GM18951 (cell line): ENCODE results near the gene OR12D1.
"Not testable (repeated sequence)": the region's sequence is repeated elsewhere in the genome, so short reads cannot be mapped to it uniquely, and the experiment has no call there.

ENCODE experiments used
- POLR2A ChIP-seq: IDR thresholded peaks from 4 replicates; pipeline ENCODE4 v1.6.1; 2011; ENCODE audit warnings: mild to moderate bottlenecking; ENCODE audit not compliant: insufficient read length, insufficient read depth; ENCODE audit errors: extremely low read depth
- in situ Hi-C: fragments of 300-500 bp; cut with MboI; formaldehyde crosslinking; loops from one replicate; pipeline ENCODE4 v1.12.0; 2022; ENCODE audit warnings: low sequenced_read_pairs, mixed read lengths, inconsistent platforms; ENCODE audit not compliant: unreplicated experiment

Gene OR12D1

GRCh38 chr6:29442719-29443118 is 28.0 kb downstream of the OR12D1 start:
- TF ChIP-seq POLR2A: no peak
- in situ Hi-C loops: no loop called here

GRCh38 chr6:29444031-29444430 is 29.3 kb downstream of the OR12D1 start:
- in situ Hi-C loops: not testable (repeated sequence)

- TF ChIP-seq POLR2A: no peak
- in situ Hi-C loops: no loop called here
Observed at GRCh38 chr6:29447670-29448069, 32.9 kb downstream of the OR12D1 start.

- in situ Hi-C loops: no loop called here
- TF ChIP-seq POLR2A: no peak
Observed at GRCh38 chr6:29451471-29452193, 36.9 kb downstream of the OR12D1 start.

GRCh38 chr6:29456971-29457370 is 42.2 kb downstream of the OR12D1 start, which contains the start of the genes OR11A1 and OR2H1:
TSS of gene OR11A1 (minus strand) at chr6:29457071. CDS start at chr6:29427641, 29,430 bp downstream.
TSS of gene OR2H1 (plus strand) at chr6:29457155. CDS start at chr6:29461770, 4,615 bp downstream.
- TF ChIP-seq POLR2A: no peak
- in situ Hi-C loops: no loop called here

GRCh38 chr6:29461021-29461814 is 46.5 kb downstream of the OR12D1 start:
- in situ Hi-C loops: no loop called here

GRCh38 chr6:29462022-29462421 is 47.3 kb downstream of the OR12D1 start:
- TF ChIP-seq POLR2A: no peak
- in situ Hi-C loops: no loop called here

More at GRCh38 chr6:29461021-29461814, 46.5 kb downstream of the OR12D1 start:
- no peak for TF ChIP-seq POLR2A

GRCh38 chr6:29465279-29465678 is 50.6 kb downstream of the OR12D1 start:
- in situ Hi-C loops: no loop called here
- TF ChIP-seq POLR2A: no peak

GRCh38 chr6:29465801-29466200 is 51.1 kb downstream of the OR12D1 start:
- TF ChIP-seq POLR2A: no peak
- in situ Hi-C loops: no loop called here

GRCh38 chr6:29466241-29466640 is 51.5 kb downstream of the OR12D1 start:
- in situ Hi-C loops: no loop called here
- no peak for TF ChIP-seq POLR2A
